Activated CD8-positive, alpha-beta memory T cell treated with anti-CD3 and anti-CD28 coated beads for 36 hours (primary cell): ENCODE results near the gene PCDHGA8. TPM values are rescaled to one million over a fixed set of nuclear protein-coding genes. Genes with fewer than 3 reads are reported as not detected.

Experiments used
- total RNA-seq, 2 experiments: library from RNA; stranded (reverse); gene quantifications; one replicate each; pipeline ENCODE4 v1.2.3, GENCODE V29; 2021

PCDHGA8 gene
- total RNA-seq, 2 experiments from 2014 or later = not detected

Other genes with a start within 250 kb of the PCDHGA8 start
- gene PCDHB6, start 242.6 kb upstream of the PCDHGA8 start, total RNA-seq = not detected
- not detected for gene PCDHB7, start 220.0 kb upstream of the PCDHGA8 start, total RNA-seq
- not detected for gene PCDHB8, start 214.8 kb upstream of the PCDHGA8 start, total RNA-seq
- not detected for gene PCDHB16, start 210.2 kb upstream of the PCDHGA8 start, total RNA-seq
- not detected for gene PCDHB9, start 205.5 kb upstream of the PCDHGA8 start, total RNA-seq
- gene PCDHB10, start 200.3 kb upstream of the PCDHGA8 start, total RNA-seq = not detected
- gene PCDHB11, start 193.0 kb upstream of the PCDHGA8 start, total RNA-seq = not detected
- gene PCDHB12, start 183.9 kb upstream of the PCDHGA8 start, total RNA-seq = not detected
- not detected for gene PCDHB13, start 178.7 kb upstream of the PCDHGA8 start, total RNA-seq
- gene PCDHB14, start 169.3 kb upstream of the PCDHGA8 start, total RNA-seq = not detected
- gene PCDHB15, start 147.2 kb upstream of the PCDHGA8 start, total RNA-seq = not detected
- under 1 TPM; 0.19 to 0.21 TPM for gene SLC25A2, start 88.6 kb upstream of the PCDHGA8 start, total RNA-seq
- gene TAF7, start 71.8 kb upstream of the PCDHGA8 start, total RNA-seq = 10 to 100 TPM; 57.1 to 58.0 TPM
- gene PCDHGA1, start 62.1 kb upstream of the PCDHGA8 start, total RNA-seq = under 1 TPM; 0.04 to 0.06 TPM
- gene PCDHGA2, start 53.9 kb upstream of the PCDHGA8 start, total RNA-seq = under 1 TPM in 1 of 2 experiments, not detected in 1; 0.04 TPM
- gene PCDHGA3, start 48.8 kb upstream of the PCDHGA8 start, total RNA-seq = not detected
- not detected for gene PCDHGB1, start 42.5 kb upstream of the PCDHGA8 start, total RNA-seq
- gene PCDHGA4, start 37.6 kb upstream of the PCDHGA8 start, total RNA-seq = under 1 TPM in 1 of 2 experiments, not detected in 1; 0.15 TPM
- under 1 TPM; 0.23 to 0.25 TPM for gene PCDHGB2, start 32.6 kb upstream of the PCDHGA8 start, total RNA-seq
- gene PCDHGA5, start 28.5 kb upstream of the PCDHGA8 start, total RNA-seq = under 1 TPM; 0.06 to 0.13 TPM
- under 1 TPM; 0.17 to 0.19 TPM for gene PCDHGB3, start 22.4 kb upstream of the PCDHGA8 start, total RNA-seq
- under 1 TPM; 0.06 to 0.13 TPM for gene PCDHGA6, start 18.7 kb upstream of the PCDHGA8 start, total RNA-seq
- under 1 TPM in 1 of 2 experiments, not detected in 1; 0.06 TPM for gene PCDHGA7, start 9.9 kb upstream of the PCDHGA8 start, total RNA-seq
- under 1 TPM; 0.04 to 0.06 TPM for gene PCDHGB4, start 4.9 kb upstream of the PCDHGA8 start, total RNA-seq
- gene PCDHGB5, start 5.3 kb downstream of the PCDHGA8 start, total RNA-seq = under 1 TPM; 0.15 to 0.19 TPM
- not detected for gene PCDHGA9, start 10.1 kb downstream of the PCDHGA8 start, total RNA-seq
- under 1 TPM; 0.04 to 0.06 TPM for gene PCDHGB6, start 15.4 kb downstream of the PCDHGA8 start, total RNA-seq
- under 1 TPM; 0.08 to 0.11 TPM for gene PCDHGA10, start 20.4 kb downstream of the PCDHGA8 start, total RNA-seq
- not detected for gene PCDHGB7, start 25.0 kb downstream of the PCDHGA8 start, total RNA-seq
- gene PCDHGA11, start 28.4 kb downstream of the PCDHGA8 start, total RNA-seq = not detected
- under 1 TPM; 0.08 to 0.10 TPM for gene PCDHGA12, start 37.9 kb downstream of the PCDHGA8 start, total RNA-seq
- gene PCDHGC3, start 83.3 kb downstream of the PCDHGA8 start, total RNA-seq = under 1 TPM in 1 of 2 experiments, not detected in 1; 0.13 TPM
- not detected for gene PCDHGC4, start 92.4 kb downstream of the PCDHGA8 start, total RNA-seq
- gene PCDHGC5, start 96.4 kb downstream of the PCDHGA8 start, total RNA-seq = not detected
- gene DIAPH1, start 226.4 kb downstream of the PCDHGA8 start, total RNA-seq = 100 to 1,000 TPM; 213 to 218 TPM
- 10 to 100 TPM; 86.3 to 92.9 TPM for gene HDAC3, start 244.2 kb downstream of the PCDHGA8 start, total RNA-seq
- gene RELL2, start 244.4 kb downstream of the PCDHGA8 start, total RNA-seq = 10 to 100 TPM; 32.4 to 35.2 TPM